SK-N-SH (cell line): ENCODE results near the gene CACNA2D4.

Experiments
- TAF1 ChIP-seq: IDR thresholded peaks from 2 replicates; pipeline ENCODE4 v1.6.1; 2012; ENCODE audit warnings: low read depth, mild to moderate bottlenecking, low read length, moderate library complexity, borderline replicate concordance
- TCF12 ChIP-seq: IDR thresholded peaks from 2 replicates; pipeline ENCODE4 v1.4.0; 2012
- TF ChIP-seq, protein P1 (sequence below): fragments of 200-600 bp; sonication (generic); IDR thresholded peaks from 2 replicates; pipeline ENCODE4 v1.6.1; 2017; ENCODE audit warnings: antibody characterized with exemption, mild to moderate bottlenecking, moderate library complexity

DNA sequence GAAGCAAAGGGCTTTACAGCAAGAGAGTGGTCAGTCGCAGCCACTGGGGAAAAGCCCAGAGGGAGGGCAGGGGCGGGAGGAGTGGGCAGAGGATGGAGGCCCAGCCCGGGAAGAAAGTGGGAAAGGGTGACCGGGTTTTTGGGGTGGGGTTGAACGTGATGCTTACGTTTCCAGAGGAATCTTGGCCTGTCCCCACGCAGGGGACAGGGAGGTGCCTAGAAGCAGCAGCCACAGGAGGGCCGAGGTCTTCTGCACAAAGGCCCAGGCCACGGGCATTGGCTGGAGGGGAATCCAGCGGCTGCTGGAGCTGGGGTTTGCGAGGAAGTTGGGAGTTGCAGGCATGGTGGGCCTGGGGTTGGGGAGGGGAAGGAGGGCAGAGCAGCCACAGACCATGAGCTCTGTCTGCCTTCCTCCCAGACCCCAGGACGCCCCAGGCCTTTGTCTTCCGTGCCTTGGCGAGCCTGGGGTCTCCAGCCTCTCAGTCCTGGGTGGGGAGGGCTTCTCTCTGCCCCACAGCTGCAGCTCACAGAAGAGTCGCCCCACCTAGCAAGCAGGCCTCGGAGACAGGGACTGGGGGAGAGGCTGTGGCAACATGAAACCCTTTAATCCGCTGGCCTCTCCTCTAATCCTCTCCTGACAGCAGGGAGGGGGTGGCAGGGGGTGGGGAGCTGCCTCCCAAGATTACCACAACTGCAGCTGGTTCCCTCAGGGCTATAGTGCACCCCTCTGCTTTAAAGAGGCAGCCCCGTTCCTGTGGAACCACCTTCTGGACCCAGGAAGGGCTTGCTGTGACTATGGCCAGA is at the start of gene CACNA2D4:
- TF ChIP-seq, protein P1, sequence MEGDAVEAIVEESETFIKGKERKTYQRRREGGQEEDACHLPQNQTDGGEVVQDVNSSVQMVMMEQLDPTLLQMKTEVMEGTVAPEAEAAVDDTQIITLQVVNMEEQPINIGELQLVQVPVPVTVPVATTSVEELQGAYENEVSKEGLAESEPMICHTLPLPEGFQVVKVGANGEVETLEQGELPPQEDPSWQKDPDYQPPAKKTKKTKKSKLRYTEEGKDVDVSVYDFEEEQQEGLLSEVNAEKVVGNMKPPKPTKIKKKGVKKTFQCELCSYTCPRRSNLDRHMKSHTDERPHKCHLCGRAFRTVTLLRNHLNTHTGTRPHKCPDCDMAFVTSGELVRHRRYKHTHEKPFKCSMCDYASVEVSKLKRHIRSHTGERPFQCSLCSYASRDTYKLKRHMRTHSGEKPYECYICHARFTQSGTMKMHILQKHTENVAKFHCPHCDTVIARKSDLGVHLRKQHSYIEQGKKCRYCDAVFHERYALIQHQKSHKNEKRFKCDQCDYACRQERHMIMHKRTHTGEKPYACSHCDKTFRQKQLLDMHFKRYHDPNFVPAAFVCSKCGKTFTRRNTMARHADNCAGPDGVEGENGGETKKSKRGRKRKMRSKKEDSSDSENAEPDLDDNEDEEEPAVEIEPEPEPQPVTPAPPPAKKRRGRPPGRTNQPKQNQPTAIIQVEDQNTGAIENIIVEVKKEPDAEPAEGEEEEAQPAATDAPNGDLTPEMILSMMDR: no peak
- no peak for TF ChIP-seq TCF12
- TF ChIP-seq TAF1: no peak
